HEK293T (cell line): ENCODE measurements around the gene CCDC126.
"Not testable (repeated sequence)": the region's sequence is repeated elsewhere in the genome, so short reads cannot be mapped to it uniquely, and the experiment has no call there.

Experiments used
- CTCF ChIA-PET: fragments of 350-600 bp; formaldehyde crosslinking; extraction: SDS; loops from one replicate; lab custom pipeline; 2021; ENCODE audit warnings: antibody characterized with exemption, inconsistent platforms; lab: Yijun Ruan, JAX
- POLR2A ChIA-PET: fragments of 350-600 bp; formaldehyde crosslinking; extraction: SDS; loops from one replicate; lab custom pipeline; 2020; ENCODE audit warnings: antibody characterized with exemption, inconsistent platforms; lab: Yijun Ruan, JAX
- DNase-seq: peaks from one replicate; pipeline ENCODE4 v3.0.0; 2012; ENCODE audit warnings: mixed read lengths; ENCODE audit errors: extremely low spot score
- ARNT ChIP-seq: fragments of 450-650 bp; IDR thresholded peaks from 2 replicates; pipeline ENCODE4 v1.6.1; 2017; ENCODE audit warnings: mild to moderate bottlenecking
- BHLHE40 ChIP-seq: fragments of 450-650 bp; IDR thresholded peaks from 2 replicates; pipeline ENCODE4 v1.6.1; 2016; ENCODE audit warnings: mild to moderate bottlenecking, moderate library complexity, borderline replicate concordance
- CTBP1 ChIP-seq: fragments of 450-650 bp; IDR thresholded peaks from 2 replicates; pipeline ENCODE4 v1.6.1; 2016; ENCODE audit warnings: borderline replicate concordance
- ELF4 ChIP-seq: fragments of 450-650 bp; IDR thresholded peaks from 2 replicates; pipeline ENCODE4 v1.6.1; 2017; ENCODE audit warnings: antibody characterized with exemption
- FOXA1 ChIP-seq: fragments of 450-650 bp; IDR thresholded peaks from 2 replicates; pipeline ENCODE4 v1.6.1; 2016; ENCODE audit warnings: mild to moderate bottlenecking
- FOXK2 ChIP-seq: fragments of 450-650 bp; IDR thresholded peaks from 2 replicates; pipeline ENCODE4 v1.6.1; 2016; ENCODE audit warnings: mild to moderate bottlenecking
- FOXM1 ChIP-seq: fragments of 450-650 bp; IDR thresholded peaks from 2 replicates; pipeline ENCODE4 v1.6.1; 2017; ENCODE audit warnings: mild to moderate bottlenecking, borderline replicate concordance
- HDGF ChIP-seq: fragments of 450-650 bp; IDR thresholded peaks from 2 replicates; pipeline ENCODE4 v1.6.1; 2017; ENCODE audit warnings: antibody characterized with exemption, borderline replicate concordance
- L3MBTL2 ChIP-seq: fragments of 450-650 bp; conservative IDR thresholded peaks from 2 replicates; pipeline ENCODE4 v1.6.1; 2016; ENCODE audit warnings: mild to moderate bottlenecking
- LEF1 ChIP-seq: fragments of 450-650 bp; IDR thresholded peaks from 2 replicates; pipeline ENCODE4 v1.6.1; 2017; ENCODE audit warnings: mild to moderate bottlenecking, borderline replicate concordance
- NFRKB ChIP-seq: fragments of 450-650 bp; IDR thresholded peaks from 2 replicates; pipeline ENCODE4 v1.6.1; 2016; ENCODE audit warnings: mild to moderate bottlenecking, moderate library complexity
- PKNOX1 ChIP-seq: fragments of 450-650 bp; IDR thresholded peaks from 2 replicates; pipeline ENCODE4 v1.6.1; 2016
- SP1 ChIP-seq: fragments of 450-650 bp; IDR thresholded peaks from 2 replicates; pipeline ENCODE4 v1.6.1; 2017
- SUZ12 ChIP-seq: fragments of 450-650 bp; IDR thresholded peaks from 2 replicates; pipeline ENCODE4 v1.6.1; 2016; ENCODE audit warnings: mild to moderate bottlenecking
- TARDBP ChIP-seq: fragments of 450-650 bp; IDR thresholded peaks from 2 replicates; pipeline ENCODE4 v1.6.1; 2016
- ZNF384 ChIP-seq: fragments of 450-650 bp; IDR thresholded peaks from 2 replicates; pipeline ENCODE4 v1.6.1; 2016

CCDC126 gene

GRCh38 chr7:23597094-23598091 is at the start of gene CCDC126:
Gene CCDC126 (plus strand): TSS chr7:23597382. CDS start chr7:23611316, 13,934 bp downstream.
- ChIA-PET CTCF (interaction anchor here (1.3 kb wide), 1 partner anchor 114 kb away, joined by 4 read pairs; no protein-coding TSS in a partner anchor), POLR2A (interaction anchor here (1.6 kb wide), 1 partner anchor 84 kb away, joined by 6 read pairs; no protein-coding TSS in a partner anchor)
- TF ChIP-seq CTBP1 = no peak
- TF ChIP-seq L3MBTL2 = peak; percentile 100
- TF ChIP-seq ARNT = no peak
- peak; percentile 34; the same call in 1 of the 2 replicates for TF ChIP-seq ELF4
- DNase-seq = peak; percentile 92

GRCh38 chr7:23547662-23548061 is 49.5 kb upstream of the CCDC126 start:
- ChIA-PET CTCF (interaction anchor here (0.6 to 0.9 kb wide), 3 partner anchors 84 to 297 kb away, joined by 4 read pairs; no protein-coding TSS in a partner anchor), POLR2A (no interaction called here)
- no peak for DNase-seq
- no peak for TF ChIP-seq HDGF
- no peak for TF ChIP-seq TARDBP
- TF ChIP-seq BHLHE40 = no peak
- TF ChIP-seq ARNT = no peak
- no peak for TF ChIP-seq SP1
- TF ChIP-seq SUZ12 = no peak
- TF ChIP-seq CTBP1 = no peak
- TF ChIP-seq FOXM1 = no peak
- no peak for TF ChIP-seq ZNF384
- no peak for TF ChIP-seq LEF1
- TF ChIP-seq NFRKB = no peak
- TF ChIP-seq FOXA1 = no peak
- TF ChIP-seq PKNOX1 = no peak

- POLR2A ChIA-PET = no interaction called here
- TF ChIP-seq CTBP1 = no peak
- TF ChIP-seq NFRKB = no peak
- no peak for TF ChIP-seq FOXA1
- no peak for TF ChIP-seq SUZ12
- TF ChIP-seq ARNT = no peak
- no peak for TF ChIP-seq FOXK2
- no peak for TF ChIP-seq HDGF
- no peak for TF ChIP-seq ELF4
- TF ChIP-seq TARDBP = no peak
- TF ChIP-seq ZNF384 = no peak
- DNase-seq = no peak
- CTCF ChIA-PET = no interaction called here
These were observed 38.9 kb upstream of the CCDC126 start for GRCh38 chr7:23558303-23558702.

- POLR2A ChIA-PET = interaction anchor here (1.0 kb wide), 1 partner anchor 141 kb away, joined by 3 read pairs; no protein-coding TSS in a partner anchor
- DNase-seq = peak; percentile 76
- TF ChIP-seq HDGF (no peak), NFRKB (no peak), FOXK2 (no peak), PKNOX1 (no peak), SUZ12 (no peak), FOXM1 (no peak), ZNF384 (no peak), TARDBP (no peak), ARNT (no peak), BHLHE40 (no peak), CTBP1 (no peak), LEF1 (no peak), FOXA1 (no peak), ELF4 (no peak), L3MBTL2 (no peak), SP1 (no peak)
- CTCF ChIA-PET = interaction anchor here (0.7 to 2.4 kb wide), 4 partner anchors 9 to 143 kb away, joined by 3 to 11 read pairs (median 5); no protein-coding TSS in a partner anchor
These were observed 26.5 kb upstream of the CCDC126 start for GRCh38 chr7:23570592-23571200.

- POLR2A ChIA-PET, DNase-seq, CTCF ChIA-PET: not testable (repeated sequence)
These were observed 15.2 kb upstream of the CCDC126 start for GRCh38 chr7:23581975-23582374.

GRCh38 chr7:23585304-23585703 is 11.9 kb upstream of the CCDC126 start:
- CTCF ChIA-PET, DNase-seq, POLR2A ChIA-PET: not testable (repeated sequence)

GRCh38 chr7:23586159-23586558 is 11.0 kb upstream of the CCDC126 start:
- CTCF ChIA-PET = no interaction called here
- POLR2A ChIA-PET = no interaction called here
- TF ChIP-seq ZNF384 (no peak), L3MBTL2 (no peak), HDGF (no peak), NFRKB (no peak), SP1 (no peak), CTBP1 (no peak), ELF4 (no peak), TARDBP (no peak)
- DNase-seq = no peak
